Measurements from ENCODE around the gene CORO1C.
A peak's percentile ranks its signal among the peaks of the same experiment; 100 is the strongest.
"Not testable (repeated sequence)": the region's sequence is repeated elsewhere in the genome, so short reads cannot be mapped to it uniquely, and the experiment has no call there.

Gene CORO1C

DNA sequence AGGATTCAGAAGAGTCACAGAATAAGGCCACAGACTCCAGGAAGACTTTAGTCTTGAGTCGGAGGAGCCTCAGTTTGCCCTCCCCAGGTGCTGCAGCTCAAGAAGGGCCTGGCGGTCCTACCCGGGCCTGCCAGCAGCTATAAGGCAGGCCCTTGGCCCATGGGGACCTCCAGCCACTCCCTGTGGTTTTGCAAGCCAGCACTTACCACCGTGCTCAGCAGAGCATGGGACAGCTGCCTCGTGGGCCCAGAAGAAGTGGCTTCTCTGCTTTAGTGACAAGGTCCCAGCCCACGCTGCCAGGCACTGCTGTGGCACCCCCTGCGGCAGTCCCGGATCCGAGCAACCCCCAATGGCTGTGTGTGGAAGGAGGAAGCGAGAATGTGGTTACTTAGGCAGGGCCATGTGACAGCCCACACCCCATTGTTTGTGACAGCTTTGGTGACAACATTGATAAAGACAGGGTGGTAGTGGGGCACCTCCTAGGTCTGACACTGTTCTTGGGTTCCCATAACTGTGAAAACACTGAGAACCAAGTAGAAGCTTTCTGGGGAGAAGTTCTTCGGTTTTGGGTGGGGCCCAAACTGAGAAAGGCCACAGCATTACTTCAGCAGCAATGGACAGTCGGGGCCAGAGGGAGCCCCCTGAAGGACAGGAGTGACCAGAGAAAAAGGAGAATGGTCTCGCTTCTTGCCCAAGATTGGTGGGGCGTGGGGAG, 97.6 kb downstream of the CORO1C start, which contains the start of gene SELPLG:
SELPLG (minus strand) TSS at position 361 of the 715 bp plus-strand sequence. CDS start 9,587 bp downstream, outside the sequence.
- peak within 1 kb of the TSS; percentile 68 for H3K4me3 ChIP-seq (ENCODE audit: low read length)
- peak within 1 kb of the TSS; percentile 71 for H3K4me2 ChIP-seq (ENCODE audit: low read length)
- peak within 1 kb of the TSS; percentile 63 for H3K9ac ChIP-seq (ENCODE audit: low read length)

DNA sequence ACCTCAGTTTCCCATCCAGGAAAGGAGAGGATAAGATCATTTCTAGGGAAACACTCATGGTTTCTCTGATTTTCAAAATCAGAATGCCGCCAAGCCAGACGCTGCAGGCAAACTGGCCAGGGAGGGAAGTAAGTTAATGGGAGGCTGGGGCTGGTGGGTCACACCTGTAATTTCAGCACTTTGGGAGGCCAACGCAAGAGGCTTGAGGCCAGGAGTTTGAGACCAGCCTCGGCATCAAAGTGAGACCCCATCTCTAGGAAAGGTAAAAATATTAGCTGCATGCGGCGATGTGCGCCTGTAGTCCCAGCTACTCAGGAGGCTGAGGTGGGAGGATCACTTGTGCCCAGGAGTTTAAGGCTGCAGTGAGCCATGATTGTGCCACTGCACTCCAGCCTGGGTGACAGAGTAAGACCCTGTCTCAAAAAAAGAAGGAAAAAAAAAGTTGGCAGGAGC, 98.2 kb downstream of the CORO1C start:
- Histone ChIP-seq H3K9ac (ENCODE audit: low read length) (peak overlapping the region; percentile 63), H3K27me3 (ENCODE audit: low read depth, low read length) (no peaks in the 10 kb centered on the region; the same call in 1 of the 2 replicates), H2AFZ (ENCODE audit: low read depth, low read length) (no peak overlapping the region), H3K27ac (ENCODE audit: low read length) (peak overlapping the region; percentile 90), H3K36me3 (replicated peaks; ENCODE audit: low read depth, low read length) (no peaks in the 10 kb centered on the region), H3K4me3 (ENCODE audit: low read length) (peak overlapping the region; percentile 49), H3K9me3 (ENCODE audit: insufficient read depth, low read length) (no peaks in the 10 kb centered on the region), H3K4me1 (ENCODE audit: low read length) (peaks cover 87% of the 10 kb centered on the region), H3K4me2 (ENCODE audit: low read length) (peak overlapping the region; percentile 71), H3K79me2 (ENCODE audit: low read length) (no peaks in the 10 kb centered on the region), H4K20me1 (ENCODE audit: insufficient read depth, low read length) (no peaks in the 10 kb centered on the region)
- TF ChIP-seq EZH2phosphoT487 (IDR thresholded peaks at IDR 0.05; ENCODE audit: low read depth): no peak
- TF ChIP-seq, protein P1, sequence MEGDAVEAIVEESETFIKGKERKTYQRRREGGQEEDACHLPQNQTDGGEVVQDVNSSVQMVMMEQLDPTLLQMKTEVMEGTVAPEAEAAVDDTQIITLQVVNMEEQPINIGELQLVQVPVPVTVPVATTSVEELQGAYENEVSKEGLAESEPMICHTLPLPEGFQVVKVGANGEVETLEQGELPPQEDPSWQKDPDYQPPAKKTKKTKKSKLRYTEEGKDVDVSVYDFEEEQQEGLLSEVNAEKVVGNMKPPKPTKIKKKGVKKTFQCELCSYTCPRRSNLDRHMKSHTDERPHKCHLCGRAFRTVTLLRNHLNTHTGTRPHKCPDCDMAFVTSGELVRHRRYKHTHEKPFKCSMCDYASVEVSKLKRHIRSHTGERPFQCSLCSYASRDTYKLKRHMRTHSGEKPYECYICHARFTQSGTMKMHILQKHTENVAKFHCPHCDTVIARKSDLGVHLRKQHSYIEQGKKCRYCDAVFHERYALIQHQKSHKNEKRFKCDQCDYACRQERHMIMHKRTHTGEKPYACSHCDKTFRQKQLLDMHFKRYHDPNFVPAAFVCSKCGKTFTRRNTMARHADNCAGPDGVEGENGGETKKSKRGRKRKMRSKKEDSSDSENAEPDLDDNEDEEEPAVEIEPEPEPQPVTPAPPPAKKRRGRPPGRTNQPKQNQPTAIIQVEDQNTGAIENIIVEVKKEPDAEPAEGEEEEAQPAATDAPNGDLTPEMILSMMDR (IDR thresholded peaks at IDR 0.05; ENCODE audit: low read depth, low read length): no peak

More for the DNA sequence above, 97.6 kb downstream of the CORO1C start, which contains the start of gene SELPLG:
- Histone ChIP-seq H3K9me3 (ENCODE audit: insufficient read depth, low read length) (no peaks in the 10 kb centered on the region), H3K27ac (ENCODE audit: low read length) (peak within 1 kb of the TSS; percentile 90), H3K4me1 (ENCODE audit: low read length) (peaks cover 87% of the 10 kb centered on the region), H3K27me3 (ENCODE audit: low read depth, low read length) (peaks cover under 1% of the 10 kb centered on the region; the same call in 1 of the 2 replicates), H4K20me1 (ENCODE audit: insufficient read depth, low read length) (no peaks in the 10 kb centered on the region), H2AFZ (ENCODE audit: low read depth, low read length) (no peak within 1 kb of the TSS), H3K36me3 (replicated peaks; ENCODE audit: low read depth, low read length) (no peaks in the 10 kb centered on the region), H3K79me2 (ENCODE audit: low read length) (no peaks in the 10 kb centered on the region)
- TF ChIP-seq, protein P1 (IDR thresholded peaks at IDR 0.05; ENCODE audit: low read depth, low read length): peak; percentile 24; the same call in 1 of the 2 replicates
- TF ChIP-seq EZH2phosphoT487 (IDR thresholded peaks at IDR 0.05; ENCODE audit: low read depth): no peak

DNA sequence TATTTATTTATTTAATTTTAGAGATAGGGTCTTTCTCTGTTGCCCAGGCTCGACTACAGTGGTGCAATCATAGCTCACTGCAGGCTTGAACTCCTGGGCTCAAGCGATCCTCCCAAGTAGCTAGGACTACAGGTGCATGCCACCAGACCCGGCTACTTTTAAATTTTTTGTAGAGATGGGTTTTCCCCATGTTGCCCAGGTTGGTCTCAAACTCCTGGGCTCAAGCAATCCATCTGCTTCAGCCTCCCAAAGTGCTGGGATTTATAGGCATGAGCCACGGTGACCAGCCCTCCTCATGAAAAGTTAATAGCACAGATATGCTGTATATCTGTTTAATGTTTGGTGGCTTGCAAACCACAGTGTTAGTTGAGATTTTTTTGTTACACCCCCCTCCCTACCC, 100.1 kb downstream of the CORO1C start:
- peak overlapping the region; percentile 74 for H3K4me2 ChIP-seq (ENCODE audit: low read length)
- H2AFZ ChIP-seq (ENCODE audit: low read depth, low read length); H3K79me2 ChIP-seq (ENCODE audit: low read length); H4K20me1 ChIP-seq (ENCODE audit: insufficient read depth, low read length); H3K27me3 ChIP-seq (ENCODE audit: low read depth, low read length); H3K36me3 ChIP-seq (replicated peaks; ENCODE audit: low read depth, low read length); H3K27ac ChIP-seq (ENCODE audit: low read length); H3K4me3 ChIP-seq (ENCODE audit: low read length); H3K9me3 ChIP-seq (ENCODE audit: insufficient read depth, low read length): not testable (repeated sequence)
- peak overlapping the region; percentile 52; the same call in 1 of the 2 replicates for H3K9ac ChIP-seq (ENCODE audit: low read length)
- H3K4me1 ChIP-seq (ENCODE audit: low read length): peaks cover 72% of the 10 kb centered on the region

DNA sequence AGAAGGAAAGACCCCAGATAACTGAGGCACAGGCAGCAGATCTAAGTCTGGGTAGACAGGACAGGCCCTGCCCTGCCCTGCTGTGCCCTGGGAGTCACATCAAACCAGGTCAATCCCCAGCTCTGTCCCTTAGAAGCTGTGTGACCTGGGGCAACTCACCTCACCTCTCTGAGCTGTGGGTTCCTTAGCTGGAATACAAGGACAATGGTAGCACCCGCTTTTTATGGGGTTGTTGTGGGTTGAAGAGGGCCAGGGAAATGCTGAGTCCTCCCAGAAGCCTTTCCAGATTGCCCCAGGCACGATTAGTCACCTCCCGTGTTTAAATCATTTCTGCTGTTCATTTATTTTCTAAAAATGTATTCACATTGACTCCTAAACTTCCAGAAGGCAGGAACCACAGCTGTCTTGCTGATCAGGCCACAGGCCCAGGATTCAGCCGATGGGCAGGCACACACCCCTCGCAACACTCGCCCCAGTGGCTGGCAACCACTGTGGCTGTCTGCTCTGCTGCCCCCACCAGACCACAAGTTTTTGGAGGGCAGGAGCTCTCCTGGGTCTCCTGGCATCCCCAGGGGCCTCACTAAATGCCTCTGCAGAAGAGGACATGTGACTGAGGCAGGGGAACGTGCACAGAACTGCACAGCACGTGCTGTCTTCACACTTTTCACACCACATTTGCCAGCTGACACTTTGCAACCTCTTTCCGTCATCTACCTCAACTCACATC, 100.7 kb downstream of the CORO1C start:
- Histone ChIP-seq H3K4me1 (ENCODE audit: low read length) (peaks cover 66% of the 10 kb centered on the region), H3K36me3 (replicated peaks; ENCODE audit: low read depth, low read length) (no peaks in the 10 kb centered on the region), H3K27ac (ENCODE audit: low read length) (no peak overlapping the region), H3K9ac (ENCODE audit: low read length) (no peak overlapping the region), H2AFZ (ENCODE audit: low read depth, low read length) (no peak overlapping the region), H3K4me3 (ENCODE audit: low read length) (no peak overlapping the region), H3K9me3 (ENCODE audit: insufficient read depth, low read length) (no peaks in the 10 kb centered on the region), H3K79me2 (ENCODE audit: low read length) (no peaks in the 10 kb centered on the region), H3K27me3 (ENCODE audit: low read depth, low read length) (no peaks in the 10 kb centered on the region; the same call in 1 of the 2 replicates), H3K4me2 (ENCODE audit: low read length) (no peak overlapping the region), H4K20me1 (ENCODE audit: insufficient read depth, low read length) (no peaks in the 10 kb centered on the region)
- TF ChIP-seq, protein P1 (IDR thresholded peaks at IDR 0.05; ENCODE audit: low read depth, low read length): no peak
- TF ChIP-seq EZH2phosphoT487 (IDR thresholded peaks at IDR 0.05; ENCODE audit: low read depth): no peak
